ENCODE measurements around the gene CREB3L2. TPM values are rescaled to one million over a fixed set of nuclear protein-coding genes. Genes with fewer than 3 reads are reported as not detected.

Gene CREB3L2
- total and polyA plus RNA-seq, 2 of the 8 experiments (the other 6 are each of a cell fraction or from before 2014, with no cell fraction given): 14.4 to 48.3 TPM

GRCh38 chr7:138025215-138026186 is 23.6 kb upstream of the CREB3L2 start:
- Histone ChIP-seq H3K79me2 (ENCODE audit: control insufficient read depth in 1 of 2, insufficient read depth in 2 of 2, low read length in 2 of 2) (no peaks in the 10 kb centered on the region), H3K23ac (ENCODE audit: insufficient read length) (no peak overlapping the region), H2BK12ac (ENCODE audit: low read depth, low read length) (no peak overlapping the region), H3K9ac (replicated peaks in 1 of 4; ENCODE audit: extremely low read depth in 1 of 4, low read depth in 3 of 4, low read length in 3 of 4) (no peak overlapping the region), H2BK120ac (replicated peaks; ENCODE audit: low read depth, low read length) (no peak overlapping the region), H2BK20ac (ENCODE audit: low read length) (no peak overlapping the region), H4K5ac (ENCODE audit: insufficient read length, low read depth, low read length) (no peak overlapping the region), H2AK5ac (ENCODE audit: low read depth, low read length) (no peak overlapping the region), H4K8ac (ENCODE audit: extremely low read depth, insufficient read depth, low read length) (no peak overlapping the region), H3K14ac (ENCODE audit: insufficient read length) (no peak overlapping the region), H4K91ac (replicated peaks; ENCODE audit: insufficient read length, low read length) (no peak overlapping the region), H3K79me1 (ENCODE audit: low read depth, low read length) (no peaks in the 10 kb centered on the region), H3K56ac (replicated peaks; ENCODE audit: insufficient read length, low read depth, low read length) (no peak overlapping the region), H3K4me2 (ENCODE audit: insufficient read depth in 1 of 2, low read depth in 2 of 2, low read length in 2 of 2) (no peak overlapping the region), H2BK5ac (ENCODE audit: low read depth, low read length) (no peak overlapping the region), H3K36me3 (ENCODE audit: control insufficient read depth in 2 of 4, insufficient read depth in 4 of 4, low read length in 3 of 4) (peaks cover 0 to 7% (median 1%) of the 10 kb centered on the region in 4 experiments; a peak in 2 of 8 replicates), H3K9me3 (ENCODE audit: insufficient read depth in 2 of 2, low read depth in 1 of 2, low read length in 1 of 2) (peaks cover 15 to 19% of the 10 kb centered on the region in 2 experiments; a peak in 3 of 4 replicates), H3K4me1 (replicated peaks in 1 of 4; ENCODE audit: control insufficient read depth in 3 of 4, insufficient read depth in 4 of 4, low read length in 3 of 4) (peaks cover 2 to 10% (median 7%) of the 10 kb centered on the region in 4 experiments; a peak in 5 of 7 replicates), H2BK15ac (ENCODE audit: low read length) (no peak overlapping the region), H4K20me1 (replicated peaks in 1 of 2; ENCODE audit: control insufficient read depth in 1 of 2, insufficient read depth in 2 of 2, low read length in 2 of 2) (no peaks in the 10 kb centered on the region), H3K27ac (ENCODE audit: low read depth, low read length) (no peak overlapping the region), H2AFZ (ENCODE audit: low read length) (no peak overlapping the region), H3K27me3 (replicated peaks in 1 of 4; ENCODE audit: control insufficient read depth in 3 of 4, extremely low read depth in 1 of 4, insufficient read depth in 3 of 4, low read length in 3 of 4) (no peaks in the 10 kb centered on the region; a peak in 1 of 7 replicates), H3K4me3 (ENCODE audit: extremely low read depth in 1 of 4, insufficient read depth in 2 of 4, low read depth in 3 of 4, low read length in 4 of 4) (no peak overlapping the region), H3K23me2 (ENCODE audit: low read depth, low read length) (no peaks in the 10 kb centered on the region), H3K4ac (replicated peaks; ENCODE audit: insufficient read length, low read depth, low read length) (no peak overlapping the region), H3K18ac (ENCODE audit: extremely low read depth, low read length) (no peak overlapping the region)
- DNase-seq (ENCODE audit: low read depth in 1 of 2, low spot score in 2 of 2) (no peak), FAIRE-seq (no peak)
- 86% methylated on average over 1 of the region's 1 CpG; no CpG with 5 or more reads in 1 of the 2 experiments for WGBS, 2 experiments (ENCODE audit: extremely low coverage in 1 of 2, insufficient coverage in 1 of 2, insufficient read length in 1 of 2, insufficient replicate concordance in 2 of 2, low coverage in 1 of 2, low lambda C conversion rate in 2 of 2, missing lambda C conversion rate in 1 of 2)
- CTCF ChIA-PET (ENCODE audit: partially characterized antibody): interaction anchor here (0.9 to 1.1 kb wide), 2 partner anchors 16 to 18 kb away, joined by 3 read pairs; no protein-coding TSS in a partner anchor
- POLR2A ChIA-PET (ENCODE audit: partially characterized antibody): no interaction called here
- TF ChIP-seq JUN (IDR thresholded peaks at IDR 0.05; ENCODE audit: low read depth, low read length) (no peak), SP4 (IDR thresholded peaks at IDR 0.05; ENCODE audit: low read length) (no peak), ZNF274 (IDR thresholded peaks at IDR 0.05; ENCODE audit: borderline replicate concordance, extremely low read depth, low read length) (no peak), HDAC6 (IDR thresholded peaks at IDR 0.05; ENCODE audit: low read depth, low read length) (no peak), RBBP5 (IDR thresholded peaks at IDR 0.05; ENCODE audit: borderline replicate concordance, low read depth, low read length) (no peak), SIX5 (IDR thresholded peaks at IDR 0.05; ENCODE audit: low read depth, low read length) (no peak), BRCA1 (IDR thresholded peaks at IDR 0.05; ENCODE audit: low read depth, low read length) (no peak), SP2 (IDR thresholded peaks at IDR 0.05; ENCODE audit: low read length) (no peak), SRF (IDR thresholded peaks at IDR 0.05; ENCODE audit: low read depth, low read length) (no peak)
- TF ChIP-seq, protein P1, sequence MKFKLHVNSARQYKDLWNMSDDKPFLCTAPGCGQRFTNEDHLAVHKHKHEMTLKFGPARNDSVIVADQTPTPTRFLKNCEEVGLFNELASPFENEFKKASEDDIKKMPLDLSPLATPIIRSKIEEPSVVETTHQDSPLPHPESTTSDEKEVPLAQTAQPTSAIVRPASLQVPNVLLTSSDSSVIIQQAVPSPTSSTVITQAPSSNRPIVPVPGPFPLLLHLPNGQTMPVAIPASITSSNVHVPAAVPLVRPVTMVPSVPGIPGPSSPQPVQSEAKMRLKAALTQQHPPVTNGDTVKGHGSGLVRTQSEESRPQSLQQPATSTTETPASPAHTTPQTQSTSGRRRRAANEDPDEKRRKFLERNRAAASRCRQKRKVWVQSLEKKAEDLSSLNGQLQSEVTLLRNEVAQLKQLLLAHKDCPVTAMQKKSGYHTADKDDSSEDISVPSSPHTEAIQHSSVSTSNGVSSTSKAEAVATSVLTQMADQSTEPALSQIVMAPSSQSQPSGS (IDR thresholded peaks at IDR 0.05; ENCODE audit: low read length): no peak
